Kidney (tissue), 14 donors: ENCODE measurements around the gene FAM131A. TPM values are rescaled to one million over a fixed set of nuclear protein-coding genes. Genes with fewer than 3 reads are reported as not detected.

Experiments used
- DNase-seq, 5 donors: peaks; one replicate each; pipeline ENCODE4 v3.0.0-alpha.2; 2013 to 2020
- FAIRE-seq: peaks from 2 replicates; lab custom pipeline; 2012; peaks lifted over from hg19 to GRCh38; lab: Jason Lieb, UNC
- H3K27ac ChIP-seq, 2 donors: one replicate each; pipeline ENCODE4 v1.7.0; 2013; ENCODE audit warnings: low read depth in 2 of 2, low read length in 2 of 2, inconsistent platforms in 1 of 2
- H3K27me3 ChIP-seq: one replicate; pipeline ENCODE4 v1.7.1; 2013; ENCODE audit warnings: low read length, inconsistent platforms; ENCODE audit not compliant: control insufficient read depth, insufficient read depth
- H3K36me3 ChIP-seq, 3 donors: one replicate each; pipeline versions ENCODE4 v1.7.0 to v1.7.1; 2013; ENCODE audit warnings: low read length in 3 of 3, control low read depth in 1 of 3, inconsistent platforms in 1 of 3; ENCODE audit not compliant: insufficient read depth in 3 of 3, control insufficient read depth in 2 of 3
- H3K4me1 ChIP-seq, 3 donors: one replicate each; pipeline versions ENCODE4 v1.7.0 to v1.7.1; 2013; ENCODE audit warnings: low read length in 3 of 3, inconsistent platforms in 1 of 3, low read depth in 1 of 3; ENCODE audit not compliant: control insufficient read depth in 2 of 3, insufficient read depth in 2 of 3
- H3K4me3 ChIP-seq, 3 donors: one replicate each; pipeline versions ENCODE4 v1.7.0 to v1.8.1; 2013; ENCODE audit warnings: low read length in 3 of 3, control low read depth in 1 of 3, inconsistent platforms in 1 of 3
- H3K9ac ChIP-seq, 3 donors: one replicate each; pipeline versions ENCODE4 v1.7.0 to v1.7.1; 2013; ENCODE audit warnings: low read length in 3 of 3, control low read depth in 1 of 3, inconsistent platforms in 1 of 3
- H3K9me3 ChIP-seq, 3 donors: one replicate each; pipeline versions ENCODE4 v1.7.0 to v1.7.1; 2013; ENCODE audit warnings: low read length in 3 of 3, control low read depth in 1 of 3, inconsistent platforms in 1 of 3; ENCODE audit not compliant: control insufficient read depth in 2 of 3, insufficient read depth in 1 of 3
- intact Hi-C: fragments of 100-400 bp; cut with DNase I; formaldehyde crosslinking; loops from one replicate; pipeline ENCODE4 v1.11.1; 2022
- polyA plus RNA-seq: library from polyadenylated mRNA; stranded (reverse); fragments of 350-450 nt; fragmentation: Illumina TruSeq; extraction: RNeasy Lipid Tissue Mini Kit (QIAGEN cat#74804); gene quantifications from one replicate; pipeline ENCODE4 v1.2.3, GENCODE V29; 2014; ENCODE audit warnings: low read depth, low replicate concordance; ENCODE audit not compliant: insufficient read depth
- total RNA-seq: library from RNA; stranded (reverse); fragmentation: NEBNext Ultra II Directional; extraction: Animal tissue kit (Norgen Biotek cat#: 25700); gene quantifications from one replicate; pipeline ENCODE4 v1.2.1, GENCODE V29; 2021
- TF ChIP-seq, protein P1 (sequence below): IDR thresholded peaks from 3 replicates; pipeline ENCODE4 v1.5.1; 2012; ENCODE audit warnings: mild to moderate bottlenecking, moderate library complexity, borderline replicate concordance; ENCODE audit not compliant: insufficient read depth; ENCODE audit errors: extremely low read depth
- donor health status: control.
- donor health status: control.
- donor health status: control.
- donor health status: control.
- donor health status: control.
- donor health status: DM: yes; HTN: yes; CAD: no.
- donor health status: Normal renal cell carcinoma (clear cell type).

FAM131A gene
- total and polyA plus RNA-seq, 2 donors from 2014 or later: 14.0 to 20.1 TPM

DNA sequence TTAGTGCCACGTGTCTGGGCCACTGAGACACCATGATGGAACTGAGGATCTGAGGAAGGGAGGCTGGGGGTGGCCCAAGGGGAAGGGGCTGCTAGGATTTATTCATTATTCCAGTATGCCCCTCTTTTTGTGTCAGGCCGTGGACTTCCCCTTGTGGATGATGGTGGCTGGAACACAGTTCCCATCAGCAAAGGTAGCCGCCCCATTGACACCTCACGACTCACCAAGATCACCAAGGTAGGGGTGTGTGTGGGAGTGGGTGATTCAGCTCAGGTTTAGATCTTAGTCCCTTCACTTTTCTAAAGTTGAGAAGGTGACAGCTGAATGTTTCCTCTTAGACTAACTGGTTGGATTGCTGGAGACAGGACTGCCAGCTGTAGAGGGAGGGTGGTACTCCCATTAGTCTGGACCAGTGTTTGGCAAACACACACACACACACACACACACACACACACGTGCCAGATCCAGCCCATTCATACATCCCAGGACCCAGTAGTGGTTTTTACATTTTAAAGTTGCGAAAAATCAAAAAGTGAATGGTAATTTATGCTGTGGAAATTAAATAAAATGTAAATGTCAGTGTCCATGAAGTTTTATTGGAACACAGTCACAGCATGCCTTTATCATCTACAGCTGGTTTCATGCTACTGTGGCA is 11.6 kb upstream of the FAM131A start:
- no peaks in the 10 kb centered on the region for H3K4me1 ChIP-seq
- intact Hi-C loops: no loop called here
- no peak overlapping the region for H3K9ac ChIP-seq
- H3K36me3 ChIP-seq: peaks cover 5 to 90% (median 77%) of the 10 kb centered on the region in 3 donors
- no peaks in the 10 kb centered on the region for H3K9me3 ChIP-seq
- H3K27me3 ChIP-seq: no peaks in the 10 kb centered on the region
- no peak overlapping the region for H3K4me3 ChIP-seq
- no peak for DNase-seq
- H3K27ac ChIP-seq: no peak overlapping the region
- FAIRE-seq: no peak
- TF ChIP-seq, protein P1, sequence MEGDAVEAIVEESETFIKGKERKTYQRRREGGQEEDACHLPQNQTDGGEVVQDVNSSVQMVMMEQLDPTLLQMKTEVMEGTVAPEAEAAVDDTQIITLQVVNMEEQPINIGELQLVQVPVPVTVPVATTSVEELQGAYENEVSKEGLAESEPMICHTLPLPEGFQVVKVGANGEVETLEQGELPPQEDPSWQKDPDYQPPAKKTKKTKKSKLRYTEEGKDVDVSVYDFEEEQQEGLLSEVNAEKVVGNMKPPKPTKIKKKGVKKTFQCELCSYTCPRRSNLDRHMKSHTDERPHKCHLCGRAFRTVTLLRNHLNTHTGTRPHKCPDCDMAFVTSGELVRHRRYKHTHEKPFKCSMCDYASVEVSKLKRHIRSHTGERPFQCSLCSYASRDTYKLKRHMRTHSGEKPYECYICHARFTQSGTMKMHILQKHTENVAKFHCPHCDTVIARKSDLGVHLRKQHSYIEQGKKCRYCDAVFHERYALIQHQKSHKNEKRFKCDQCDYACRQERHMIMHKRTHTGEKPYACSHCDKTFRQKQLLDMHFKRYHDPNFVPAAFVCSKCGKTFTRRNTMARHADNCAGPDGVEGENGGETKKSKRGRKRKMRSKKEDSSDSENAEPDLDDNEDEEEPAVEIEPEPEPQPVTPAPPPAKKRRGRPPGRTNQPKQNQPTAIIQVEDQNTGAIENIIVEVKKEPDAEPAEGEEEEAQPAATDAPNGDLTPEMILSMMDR: no peak

DNA sequence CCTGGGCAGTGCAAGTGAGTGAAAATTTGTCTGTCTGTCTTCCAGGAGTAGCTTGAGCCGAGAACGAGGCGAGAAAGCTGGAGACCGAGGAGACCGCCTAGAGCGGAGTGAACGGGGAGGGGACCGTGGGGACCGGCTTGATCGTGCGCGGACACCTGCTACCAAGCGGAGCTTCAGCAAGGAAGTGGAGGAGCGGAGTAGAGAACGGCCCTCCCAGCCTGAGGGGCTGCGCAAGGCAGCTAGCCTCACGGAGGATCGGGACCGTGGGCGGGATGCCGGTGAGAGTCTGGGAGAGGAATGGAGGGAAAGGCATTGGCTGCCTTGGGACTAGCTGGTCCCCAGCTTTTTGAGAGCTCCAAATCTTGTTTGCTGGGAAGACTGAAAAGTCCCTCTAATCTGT is 10.2 kb upstream of the FAM131A start:
- intact Hi-C loops: no loop called here
- no peak for FAIRE-seq

DNA sequence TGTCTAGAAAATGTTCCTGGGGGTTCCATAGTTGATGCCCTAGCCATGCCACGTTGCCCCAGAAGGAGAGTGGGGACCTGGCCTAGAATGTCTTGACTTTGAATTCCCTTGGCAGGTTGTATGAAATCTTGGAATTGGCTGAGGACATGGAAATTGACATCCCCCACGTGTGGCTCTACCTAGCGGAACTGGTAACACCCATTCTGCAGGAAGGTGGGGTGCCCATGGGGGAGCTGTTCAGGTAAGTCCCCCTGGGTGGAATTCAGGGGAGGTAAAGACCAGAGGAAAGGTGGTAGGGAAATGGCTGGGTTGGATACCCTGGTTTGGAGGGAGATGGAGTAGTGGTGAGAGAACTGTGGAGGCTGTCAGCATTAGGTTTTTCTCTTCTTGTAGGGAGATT is 8.9 kb upstream of the FAM131A start:
- Histone ChIP-seq H3K36me3 (peaks cover 18 to 87% (median 76%) of the 10 kb centered on the region in 3 donors), H3K27me3 (no peaks in the 10 kb centered on the region), H3K9me3 (no peaks in the 10 kb centered on the region), H3K9ac (no peak overlapping the region), H3K4me3 (no peak overlapping the region), H3K27ac (no peak overlapping the region), H3K4me1 (no peaks in the 10 kb centered on the region)
- no peak for DNase-seq
- no peak for FAIRE-seq
- TF ChIP-seq, protein P1: no peak
- intact Hi-C loops: no loop called here

More for the DNA sequence above, 10.2 kb upstream of the FAM131A start:
- no peaks in the 10 kb centered on the region for H3K4me1 ChIP-seq
- H3K4me3 ChIP-seq: no peak overlapping the region
- H3K9me3 ChIP-seq: no peaks in the 10 kb centered on the region
- H3K27ac ChIP-seq: no peak overlapping the region
- TF ChIP-seq, protein P1: no peak
- no peak overlapping the region for H3K9ac ChIP-seq
- DNase-seq: no peak
- no peaks in the 10 kb centered on the region for H3K27me3 ChIP-seq
- H3K36me3 ChIP-seq: peaks cover 9 to 90% (median 77%) of the 10 kb centered on the region in 3 donors
